A673 (cell line): Measurements from ENCODE around the gene LRFN4. TPM values are rescaled to one million over a fixed set of nuclear protein-coding genes. Genes with fewer than 3 reads are reported as not detected.

ENCODE experiments used
- BruUV-seq: library from RNA; stranded (reverse); fragments of 400-500 nt; replicated peaks from 2 replicates; lab custom pipeline; 2021; lab: Mats Ljungman, UMichigan
- CTCF ChIA-PET: fragments of 300-600 bp; sonication (Branson Sonifier 250); formaldehyde crosslinking; loops from one replicate; lab custom pipeline; 2022; ENCODE audit warnings: antibody characterized with exemption; lab: Charles Lee
- POLR2A ChIA-PET: fragments of 300-600 bp; sonication (Branson Sonifier 250); formaldehyde crosslinking; loops from one replicate; lab custom pipeline; 2022; ENCODE audit warnings: antibody characterized with exemption; ENCODE audit not compliant: low non-redundant PET; lab: Charles Lee
- DNase-seq: peaks from one replicate; pipeline ENCODE4 v3.0.0-alpha.2; 2015; ENCODE audit warnings: low spot score
- H3K27ac ChIP-seq: fragments of 200-600 bp; sonication (generic); 2 replicates; pipeline ENCODE4 v1.5.1; 2016; ENCODE audit warnings: mixed run types, low read depth, mild to moderate bottlenecking, mixed read lengths, antibody characterized with exemption, low read length; ENCODE audit not compliant: poor library complexity, severe bottlenecking
- H3K27me3 ChIP-seq: fragments of 200-600 bp; sonication (generic); replicated peaks from 2 replicates; pipeline ENCODE4 v1.6.1; 2017; ENCODE audit warnings: mixed run types, low read depth, mild to moderate bottlenecking, mixed read lengths, antibody characterized with exemption, low read length; ENCODE audit not compliant: insufficient read depth, poor library complexity
- H3K36me3 ChIP-seq: fragments of 200-600 bp; sonication (generic); 2 replicates; pipeline ENCODE4 v1.6.1; 2016; ENCODE audit warnings: mixed run types, mild to moderate bottlenecking, mixed read lengths, antibody characterized with exemption, low read length; ENCODE audit not compliant: insufficient read depth, poor library complexity, severe bottlenecking
- H3K4me1 ChIP-seq: fragments of 200-600 bp; sonication (generic); 2 replicates; pipeline ENCODE4 v1.6.1; 2017; ENCODE audit warnings: mixed run types, mild to moderate bottlenecking, mixed read lengths, antibody characterized with exemption, low read length; ENCODE audit not compliant: insufficient read depth, poor library complexity, severe bottlenecking
- H3K4me3 ChIP-seq: fragments of 200-600 bp; sonication (generic); 2 replicates; pipeline ENCODE4 v1.5.1; 2016; ENCODE audit warnings: low read depth, mixed run types, mild to moderate bottlenecking, mixed read lengths, low read length; ENCODE audit not compliant: poor library complexity, severe bottlenecking
- H3K9me3 ChIP-seq: fragments of 200-600 bp; sonication (generic); 2 replicates; pipeline ENCODE4 v1.6.1; 2016; ENCODE audit warnings: mixed run types, low read depth, mild to moderate bottlenecking, mixed read lengths, antibody characterized with exemption, low read length; ENCODE audit not compliant: poor library complexity, severe bottlenecking
- CTCF ChIP-seq: fragments of 300-800, 200-600 bp; sonication (generic); conservative IDR thresholded peaks from 2 replicates; pipeline ENCODE4 v1.5.1; 2017; ENCODE audit warnings: low read depth, mild to moderate bottlenecking, antibody characterized with exemption, low read length, moderate library complexity, mixed read lengths
- EZH2 ChIP-seq: fragments of 200-600 bp; sonication (generic); IDR thresholded peaks from 2 replicates; pipeline ENCODE4 v1.6.1; 2017; ENCODE audit warnings: borderline replicate concordance, low read depth, mild to moderate bottlenecking, mixed read lengths, antibody characterized with exemption, low read length; ENCODE audit not compliant: poor library complexity, severe bottlenecking
- intact Hi-C: fragments of 100-400 bp; cut with micrococcal nuclease; formaldehyde crosslinking; loops from one replicate; pipeline ENCODE4 v1.10.0; 2022; ENCODE audit not compliant: unreplicated experiment
- total RNA-seq: library from RNA; stranded (reverse); gene quantifications from 2 replicates; pipeline ENCODE4 v1.2.3, GENCODE V29; 2021

LRFN4 gene
- total RNA-seq, 1 experiment from 2014 or later = 57.2 TPM

DNA sequence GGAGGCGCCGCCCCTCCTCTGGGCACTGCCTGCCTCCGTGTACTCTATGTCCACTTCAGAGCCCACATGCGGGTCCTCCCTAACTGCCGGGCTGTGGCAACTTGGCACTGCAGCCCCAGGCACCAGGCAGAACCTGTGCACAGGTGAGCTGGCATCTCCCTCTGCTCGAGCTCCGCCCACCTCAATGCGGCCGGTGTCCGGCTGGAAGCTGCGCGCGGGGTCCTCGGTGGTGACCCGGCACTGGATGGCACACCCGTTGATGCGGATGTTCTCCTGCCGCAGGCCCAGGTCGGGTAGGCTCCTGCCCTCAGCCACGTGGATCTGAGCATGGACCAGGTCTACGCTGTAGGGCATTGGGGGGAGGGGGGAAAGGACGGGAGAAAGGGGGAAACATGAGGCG, 9.1 kb downstream of the LRFN4 start:
- TF ChIP-seq EZH2 (no peak), CTCF (no peak)
- ChIA-PET CTCF (no interaction called here), POLR2A (no interaction called here)

GRCh38 chr11:66866511-66866986, 9.7 kb downstream of the LRFN4 start:
- intact Hi-C loops = no loop called here
- no peaks in the 10 kb centered on the region for H3K4me1 ChIP-seq
- no peak overlapping the region for H3K27ac ChIP-seq
- no peak for TF ChIP-seq CTCF
- TF ChIP-seq EZH2 = no peak
- no TSS peak for BruUV-seq
- ChIA-PET POLR2A (no interaction called here), CTCF (no interaction called here)
- no peak for DNase-seq
- H3K4me3 ChIP-seq = no peak overlapping the region
- H3K36me3 ChIP-seq = no peaks in the 10 kb centered on the region
- no peaks in the 10 kb centered on the region for H3K9me3 ChIP-seq
- H3K27me3 ChIP-seq = no peaks in the 10 kb centered on the region

More for the DNA sequence above, 9.1 kb downstream of the LRFN4 start:
- Histone ChIP-seq H3K4me1 (no peaks in the 10 kb centered on the region), H3K27me3 (no peaks in the 10 kb centered on the region), H3K27ac (no peak overlapping the region), H3K36me3 (no peaks in the 10 kb centered on the region), H3K4me3 (no peak overlapping the region), H3K9me3 (no peaks in the 10 kb centered on the region)
- no peak for DNase-seq
- no TSS peak for BruUV-seq
- intact Hi-C loops = no loop called here

GRCh38 chr11:66867425-66868040, 10.7 kb downstream of the LRFN4 start:
- ChIA-PET CTCF (interaction anchor here (0.5 kb wide), 1 partner anchor 1481 kb away, joined by 6 read pairs; no protein-coding TSS in a partner anchor), POLR2A (no interaction called here)
- BruUV-seq = no TSS peak
- H3K4me1 ChIP-seq = no peaks in the 10 kb centered on the region
- TF ChIP-seq CTCF (no peak), EZH2 (no peak)
- intact Hi-C loops = no loop called here
- H3K36me3 ChIP-seq = no peaks in the 10 kb centered on the region
- DNase-seq = no peak
- no peaks in the 10 kb centered on the region for H3K9me3 ChIP-seq
- H3K4me3 ChIP-seq = no peak overlapping the region
- H3K27ac ChIP-seq = no peak overlapping the region
- H3K27me3 ChIP-seq = no peaks in the 10 kb centered on the region
